ENCODE results near the gene EDN2.

EDN2 gene

GRCh38 chr1:41462680-41463004, 21.8 kb downstream of the EDN2 start:
- H3K4me1 ChIP-seq (ENCODE audit: low read length), result no peaks in the 10 kb centered on the region
- H3F3A ChIP-seq (ENCODE audit: insufficient read depth, low read length), result no peaks in the 10 kb centered on the region
- no peak overlapping the region for H3K9ac ChIP-seq (ENCODE audit: low read length)
- H3K9me2 ChIP-seq (replicated peaks; ENCODE audit: insufficient read depth, low read length), result no peaks in the 10 kb centered on the region
- no peak overlapping the region for H3K27ac ChIP-seq (ENCODE audit: low read length)
- H3K36me3 ChIP-seq (replicated peaks; ENCODE audit: insufficient read depth, low read length), result no peaks in the 10 kb centered on the region
- no peaks in the 10 kb centered on the region for H3K79me2 ChIP-seq (ENCODE audit: low read length)
- no peaks in the 10 kb centered on the region for H3K9me3 ChIP-seq (replicated peaks; ENCODE audit: insufficient read depth, low read length)
- no peak for DNase-seq
- no peaks in the 10 kb centered on the region for H4K20me1 ChIP-seq (ENCODE audit: insufficient read depth, low read length)
- H3K27me3 ChIP-seq (replicated peaks; ENCODE audit: insufficient read depth, low read length), result no peaks in the 10 kb centered on the region
- no peak for TF ChIP-seq CTCF (IDR thresholded peaks at IDR 0.05; ENCODE audit: low read length)
- no peak for TF ChIP-seq EZH2phosphoT487 (IDR thresholded peaks at IDR 0.05; ENCODE audit: low read length)
- TF ChIP-seq EZH2 (optimal IDR thresholded peaks at IDR 0.05; ENCODE audit: low read depth, low read length), result no peak
- H3K4me3 ChIP-seq (ENCODE audit: low read length), result no peak overlapping the region
- no peak overlapping the region for H3K4me2 ChIP-seq (ENCODE audit: low read depth, low read length)
- H2AFZ ChIP-seq (ENCODE audit: low read length), result no peak overlapping the region

DNA sequence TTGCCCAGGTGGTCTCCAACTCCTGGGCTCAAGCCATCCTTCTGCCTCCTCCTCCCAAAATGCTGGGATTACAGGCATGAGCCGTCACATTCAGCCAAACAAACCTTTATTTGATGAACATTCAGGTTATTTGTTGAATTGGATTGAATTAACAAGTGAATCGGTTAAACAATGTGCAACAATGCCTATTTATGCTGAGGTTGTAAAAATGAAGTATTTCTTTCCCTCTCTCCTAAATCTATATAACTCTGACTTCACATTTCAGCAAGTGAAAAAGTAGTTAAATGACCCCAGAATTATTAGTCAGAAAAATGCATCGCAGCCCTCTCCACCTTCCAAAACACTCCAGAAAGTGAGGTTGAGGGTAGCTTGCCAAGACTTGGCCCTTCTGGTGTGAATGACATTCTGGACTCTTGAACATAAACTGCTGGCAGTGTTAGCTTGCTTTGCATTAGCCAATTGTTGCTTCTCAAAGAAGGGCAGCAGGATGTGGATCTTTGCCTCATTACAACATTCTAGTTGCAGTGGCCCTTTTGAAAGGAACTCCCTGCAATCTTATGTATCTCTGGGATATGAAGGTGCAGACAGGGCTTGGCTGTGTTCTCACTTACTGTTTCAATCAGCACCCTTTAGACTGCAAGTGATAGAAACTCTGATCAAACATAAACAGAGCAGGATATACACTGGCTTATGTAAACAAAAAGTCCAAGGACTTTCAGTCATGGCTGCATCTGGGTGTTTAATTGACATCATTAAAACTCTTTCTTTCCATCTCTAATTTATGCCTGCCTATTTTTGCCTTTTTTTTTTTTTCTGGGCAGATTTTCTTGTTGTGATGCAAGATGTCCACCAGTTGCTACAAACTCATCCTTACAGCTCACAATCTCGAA, 22.4 kb downstream of the EDN2 start:
- Histone ChIP-seq H3K36me3 (replicated peaks; ENCODE audit: insufficient read depth, low read length) (no peaks in the 10 kb centered on the region), H3K4me2 (ENCODE audit: low read depth, low read length) (no peak overlapping the region), H3K4me3 (ENCODE audit: low read length) (no peak overlapping the region), H2AFZ (ENCODE audit: low read length) (no peak overlapping the region), H4K20me1 (ENCODE audit: insufficient read depth, low read length) (no peaks in the 10 kb centered on the region), H3K4me1 (ENCODE audit: low read length) (no peaks in the 10 kb centered on the region), H3K9ac (ENCODE audit: low read length) (no peak overlapping the region), H3K9me3 (replicated peaks; ENCODE audit: insufficient read depth, low read length) (no peaks in the 10 kb centered on the region), H3K27me3 (replicated peaks; ENCODE audit: insufficient read depth, low read length) (no peaks in the 10 kb centered on the region), H3K79me2 (ENCODE audit: low read length) (no peaks in the 10 kb centered on the region), H3K27ac (ENCODE audit: low read length) (no peak overlapping the region), H3F3A (ENCODE audit: insufficient read depth, low read length) (no peaks in the 10 kb centered on the region), H3K9me2 (replicated peaks; ENCODE audit: insufficient read depth, low read length) (no peaks in the 10 kb centered on the region)
- TF ChIP-seq CTCF (IDR thresholded peaks at IDR 0.05; ENCODE audit: low read length) (no peak), EZH2 (optimal IDR thresholded peaks at IDR 0.05; ENCODE audit: low read depth, low read length) (no peak), EZH2phosphoT487 (IDR thresholded peaks at IDR 0.05; ENCODE audit: low read length) (no peak)
- no peak for DNase-seq

- no peak overlapping the region for H3K4me3 ChIP-seq (ENCODE audit: low read length)
- no peak overlapping the region for H3K27ac ChIP-seq (ENCODE audit: low read length)
- H3K36me3 ChIP-seq (replicated peaks; ENCODE audit: insufficient read depth, low read length), result no peaks in the 10 kb centered on the region
- no peak for DNase-seq
- H3K9me3 ChIP-seq (replicated peaks; ENCODE audit: insufficient read depth, low read length), result no peaks in the 10 kb centered on the region
- no peaks in the 10 kb centered on the region for H3K9me2 ChIP-seq (replicated peaks; ENCODE audit: insufficient read depth, low read length)
- H3K9ac ChIP-seq (ENCODE audit: low read length), result no peak overlapping the region
- TF ChIP-seq EZH2 (optimal IDR thresholded peaks at IDR 0.05; ENCODE audit: low read depth, low read length), result no peak
- TF ChIP-seq EZH2phosphoT487 (IDR thresholded peaks at IDR 0.05; ENCODE audit: low read length), result no peak
- no peak for TF ChIP-seq CTCF (IDR thresholded peaks at IDR 0.05; ENCODE audit: low read length)
- H3F3A ChIP-seq (ENCODE audit: insufficient read depth, low read length), result no peaks in the 10 kb centered on the region
- no peaks in the 10 kb centered on the region for H3K4me1 ChIP-seq (ENCODE audit: low read length)
- H3K4me2 ChIP-seq (ENCODE audit: low read depth, low read length), result no peak overlapping the region
- H2AFZ ChIP-seq (ENCODE audit: low read length), result no peak overlapping the region
- no peaks in the 10 kb centered on the region for H3K27me3 ChIP-seq (replicated peaks; ENCODE audit: insufficient read depth, low read length)
- H4K20me1 ChIP-seq (ENCODE audit: insufficient read depth, low read length), result no peaks in the 10 kb centered on the region
- H3K79me2 ChIP-seq (ENCODE audit: low read length), result no peaks in the 10 kb centered on the region
Measured at GRCh38 chr1:41456847-41457540, 27.5 kb downstream of the EDN2 start.
